ENCODE measurements around the gene EPC1.
"Not testable (repeated sequence)": the region's sequence is repeated elsewhere in the genome, so short reads cannot be mapped to it uniquely, and the experiment has no call there.

The EPC1 gene

DNA sequence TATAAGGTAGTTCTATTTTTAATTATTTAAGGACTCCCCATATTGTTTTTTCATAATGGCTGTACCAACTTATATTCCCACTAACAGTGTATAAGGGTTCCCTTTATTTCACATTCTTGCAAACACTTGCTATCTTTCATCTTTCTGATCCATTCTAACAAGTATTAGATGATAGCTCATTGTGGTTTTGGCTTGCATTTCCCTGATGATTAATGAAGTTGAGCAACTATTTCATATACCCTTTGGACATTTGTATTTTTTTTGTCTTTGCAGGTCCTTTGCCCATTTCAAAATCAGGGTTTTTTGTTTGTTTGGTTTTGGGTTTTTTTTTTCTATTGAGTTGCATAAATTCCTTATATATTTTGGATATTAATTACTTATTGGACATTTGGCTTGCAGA lies 107.2 kb downstream of the EPC1 start:
- H3K9ac ChIP-seq (ENCODE audit: low read length) = no peak overlapping the region
- no peak for TF ChIP-seq CTCF (IDR thresholded peaks at IDR 0.05; ENCODE audit: low read length)
- no peak for TF ChIP-seq EZH2 (IDR thresholded peaks at IDR 0.05; ENCODE audit: borderline replicate concordance, low read length)
- no peaks in the 10 kb centered on the region for H4K20me1 ChIP-seq (ENCODE audit: insufficient read depth, low read length)
- H3K4me3 ChIP-seq (ENCODE audit: low read depth, low read length, poor library complexity, severe bottlenecking) = no peak overlapping the region
- no peaks in the 10 kb centered on the region for H3K27me3 ChIP-seq (ENCODE audit: insufficient read depth, low read length)
- H3F3A ChIP-seq (ENCODE audit: insufficient read depth, low read length) = no peaks in the 10 kb centered on the region
- H3K4me1 ChIP-seq (ENCODE audit: insufficient read depth, low read length, severe bottlenecking) = no peaks in the 10 kb centered on the region
- H3K27ac ChIP-seq (ENCODE audit: low read depth, low read length, poor library complexity, severe bottlenecking) = no peak overlapping the region
- H2AFZ ChIP-seq (ENCODE audit: low read length) = no peak overlapping the region
- H3K4me2 ChIP-seq (ENCODE audit: low read length) = no peak overlapping the region
- no peaks in the 10 kb centered on the region; the same call in 1 of the 2 replicates for H3K9me2 ChIP-seq (ENCODE audit: low read depth, low read length)
- no peaks in the 10 kb centered on the region for H3K79me2 ChIP-seq (ENCODE audit: insufficient read depth, low read length)
- no peaks in the 10 kb centered on the region for H3K36me3 ChIP-seq (ENCODE audit: insufficient read depth, low read length)
- H3K9me3 ChIP-seq (ENCODE audit: low read length) = no peaks in the 10 kb centered on the region

DNA sequence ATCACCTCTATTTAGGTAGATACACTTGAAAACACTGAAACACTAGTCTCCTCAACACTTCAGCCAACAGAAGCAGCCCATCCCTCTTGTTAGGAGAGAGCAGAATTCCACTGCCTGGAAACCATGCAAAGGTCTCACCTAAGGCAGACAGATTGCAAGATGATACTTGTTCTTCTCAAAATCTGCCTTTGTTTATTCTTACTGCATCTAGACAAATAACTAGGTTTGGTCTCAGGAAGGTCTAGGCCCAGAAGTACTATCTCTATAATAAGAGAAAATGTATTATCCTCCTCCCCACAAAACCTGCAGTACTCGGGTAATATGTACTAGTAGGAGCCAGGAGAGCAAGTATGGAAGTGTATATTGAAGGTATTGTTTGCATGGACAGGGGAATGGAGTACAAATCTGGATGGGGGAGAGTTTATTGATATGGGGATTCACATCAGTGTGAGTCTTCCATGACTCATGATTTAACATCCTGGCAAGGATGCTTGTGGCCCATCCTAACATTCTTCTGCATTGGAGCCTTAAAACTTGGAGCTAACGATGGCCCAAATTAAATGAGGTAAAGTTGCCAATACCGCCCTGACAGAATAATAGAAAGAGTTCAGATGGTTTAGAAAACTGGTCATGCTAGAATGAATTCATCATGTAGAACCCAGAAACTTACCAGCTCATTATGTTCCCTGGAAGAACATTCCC lies 109.2 kb downstream of the EPC1 start:
- H3K4me2 ChIP-seq (ENCODE audit: low read length) = no peak overlapping the region
- no peaks in the 10 kb centered on the region for H3F3A ChIP-seq (ENCODE audit: insufficient read depth, low read length)
- no peaks in the 10 kb centered on the region for H3K79me2 ChIP-seq (ENCODE audit: insufficient read depth, low read length)
- no peaks in the 10 kb centered on the region for H3K27me3 ChIP-seq (ENCODE audit: insufficient read depth, low read length)
- no peak overlapping the region for H3K9ac ChIP-seq (ENCODE audit: low read length)
- no peaks in the 10 kb centered on the region for H3K36me3 ChIP-seq (ENCODE audit: insufficient read depth, low read length)
- H2AFZ ChIP-seq (ENCODE audit: low read length) = no peak overlapping the region
- H3K4me1 ChIP-seq (ENCODE audit: insufficient read depth, low read length, severe bottlenecking) = no peaks in the 10 kb centered on the region
- H4K20me1 ChIP-seq (ENCODE audit: insufficient read depth, low read length) = no peaks in the 10 kb centered on the region
- TF ChIP-seq EZH2 (IDR thresholded peaks at IDR 0.05; ENCODE audit: borderline replicate concordance, low read length) (no peak), CTCF (IDR thresholded peaks at IDR 0.05; ENCODE audit: low read length) (no peak)
- H3K9me2 ChIP-seq (ENCODE audit: low read depth, low read length) = no peaks in the 10 kb centered on the region; the same call in 1 of the 2 replicates
- no peak overlapping the region for H3K4me3 ChIP-seq (ENCODE audit: low read depth, low read length, poor library complexity, severe bottlenecking)
- H3K27ac ChIP-seq (ENCODE audit: low read depth, low read length, poor library complexity, severe bottlenecking) = no peak overlapping the region
- no peaks in the 10 kb centered on the region for H3K9me3 ChIP-seq (ENCODE audit: low read length)

DNA sequence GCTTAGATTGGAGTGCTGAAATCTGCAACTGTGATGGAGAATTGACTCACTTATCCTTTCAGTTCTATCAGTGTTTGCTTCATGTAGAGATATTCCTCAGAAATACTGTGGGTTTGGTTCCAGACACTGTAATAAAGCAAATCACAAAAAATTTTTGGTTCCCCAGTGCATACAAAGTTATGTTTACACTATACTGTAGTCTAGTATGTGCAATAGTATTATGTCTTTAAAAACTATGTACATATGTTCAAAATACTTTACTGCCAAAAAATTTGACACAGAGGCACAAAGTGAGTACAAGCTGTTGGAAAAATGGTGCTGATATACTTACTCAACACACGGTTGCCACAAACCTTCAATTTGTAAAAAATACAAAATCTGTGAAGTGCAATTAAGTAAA lies 112.5 kb downstream of the EPC1 start:
- Histone ChIP-seq H3K79me2 (ENCODE audit: insufficient read depth, low read length) (no peaks in the 10 kb centered on the region), H3K9me2 (ENCODE audit: low read depth, low read length) (no peaks in the 10 kb centered on the region; the same call in 1 of the 2 replicates), H3K4me3 (ENCODE audit: low read depth, low read length, poor library complexity, severe bottlenecking) (no peak overlapping the region), H3K9ac (ENCODE audit: low read length) (no peak overlapping the region), H4K20me1 (ENCODE audit: insufficient read depth, low read length) (no peaks in the 10 kb centered on the region), H3K36me3 (ENCODE audit: insufficient read depth, low read length) (no peaks in the 10 kb centered on the region), H3K27ac (ENCODE audit: low read depth, low read length, poor library complexity, severe bottlenecking) (no peak overlapping the region), H3K9me3 (ENCODE audit: low read length) (no peaks in the 10 kb centered on the region), H2AFZ (ENCODE audit: low read length) (no peak overlapping the region), H3K4me1 (ENCODE audit: insufficient read depth, low read length, severe bottlenecking) (no peaks in the 10 kb centered on the region), H3K27me3 (ENCODE audit: insufficient read depth, low read length) (no peaks in the 10 kb centered on the region), H3F3A (ENCODE audit: insufficient read depth, low read length) (no peaks in the 10 kb centered on the region), H3K4me2 (ENCODE audit: low read length) (no peak overlapping the region)
- TF ChIP-seq EZH2 (IDR thresholded peaks at IDR 0.05; ENCODE audit: borderline replicate concordance, low read length) (no peak), CTCF (IDR thresholded peaks at IDR 0.05; ENCODE audit: low read length) (no peak)

- not testable (repeated sequence) for H3K27ac ChIP-seq (ENCODE audit: low read depth, low read length, poor library complexity, severe bottlenecking); H4K20me1 ChIP-seq (ENCODE audit: insufficient read depth, low read length); H3K4me1 ChIP-seq (ENCODE audit: insufficient read depth, low read length, severe bottlenecking); H3K27me3 ChIP-seq (ENCODE audit: insufficient read depth, low read length); H3F3A ChIP-seq (ENCODE audit: insufficient read depth, low read length); H3K9me2 ChIP-seq (ENCODE audit: low read depth, low read length); H3K36me3 ChIP-seq (ENCODE audit: insufficient read depth, low read length); H3K9me3 ChIP-seq (ENCODE audit: low read length); H3K79me2 ChIP-seq (ENCODE audit: insufficient read depth, low read length); H3K4me3 ChIP-seq (ENCODE audit: low read depth, low read length, poor library complexity, severe bottlenecking); H3K4me2 ChIP-seq (ENCODE audit: low read length); H3K9ac ChIP-seq (ENCODE audit: low read length); H2AFZ ChIP-seq (ENCODE audit: low read length)
Measured at GRCh38 chr10:32233375-32233774, 113.6 kb downstream of the EPC1 start.
